ENCODE data around the gene PRSS36.
"Not testable (repeated sequence)": the region's sequence is repeated elsewhere in the genome, so short reads cannot be mapped to it uniquely, and the experiment has no call there.

Gene PRSS36

DNA sequence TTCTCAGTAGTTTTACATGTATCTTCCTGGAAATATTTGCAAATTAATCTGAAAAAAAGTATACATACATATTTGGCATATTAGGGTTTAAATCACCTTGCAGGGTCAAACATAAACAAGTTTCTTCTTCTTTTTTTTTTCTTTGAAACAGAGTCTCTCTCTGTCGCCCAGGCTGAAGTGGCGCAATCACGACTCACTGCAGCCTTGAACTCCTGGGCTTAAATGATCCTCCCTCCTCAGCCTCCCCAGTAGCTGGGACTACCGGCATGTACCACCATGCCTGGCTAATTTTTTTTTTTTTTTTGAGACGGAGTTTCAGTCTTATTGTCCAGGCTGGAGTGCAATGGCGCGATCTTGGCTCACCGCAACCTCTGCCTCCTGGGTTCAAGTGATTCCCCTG lies 17.4 kb upstream of the PRSS36 start:
- Histone ChIP-seq H3K79me2 (ENCODE audit: insufficient read depth, low read length) (no peaks in the 10 kb centered on the region), H3K9me2 (ENCODE audit: low read depth, low read length) (no peaks in the 10 kb centered on the region), H3K9me3 (ENCODE audit: low read length) (no peaks in the 10 kb centered on the region), H3K27me3 (ENCODE audit: insufficient read depth, low read length) (no peaks in the 10 kb centered on the region), H3K36me3 (ENCODE audit: insufficient read depth, low read length) (no peaks in the 10 kb centered on the region), H3K4me1 (ENCODE audit: insufficient read depth, low read length, severe bottlenecking) (no peaks in the 10 kb centered on the region), H3K27ac (ENCODE audit: low read depth, low read length, poor library complexity, severe bottlenecking) (no peak overlapping the region), H2AFZ (ENCODE audit: low read length) (no peak overlapping the region), H3K4me3 (ENCODE audit: low read depth, low read length, poor library complexity, severe bottlenecking) (no peak overlapping the region), H3K4me2 (ENCODE audit: low read length) (no peak overlapping the region), H3K9ac (ENCODE audit: low read length) (no peak overlapping the region), H4K20me1 (ENCODE audit: insufficient read depth, low read length) (no peaks in the 10 kb centered on the region), H3F3A (ENCODE audit: insufficient read depth, low read length) (no peaks in the 10 kb centered on the region)
- TF ChIP-seq, protein P1, sequence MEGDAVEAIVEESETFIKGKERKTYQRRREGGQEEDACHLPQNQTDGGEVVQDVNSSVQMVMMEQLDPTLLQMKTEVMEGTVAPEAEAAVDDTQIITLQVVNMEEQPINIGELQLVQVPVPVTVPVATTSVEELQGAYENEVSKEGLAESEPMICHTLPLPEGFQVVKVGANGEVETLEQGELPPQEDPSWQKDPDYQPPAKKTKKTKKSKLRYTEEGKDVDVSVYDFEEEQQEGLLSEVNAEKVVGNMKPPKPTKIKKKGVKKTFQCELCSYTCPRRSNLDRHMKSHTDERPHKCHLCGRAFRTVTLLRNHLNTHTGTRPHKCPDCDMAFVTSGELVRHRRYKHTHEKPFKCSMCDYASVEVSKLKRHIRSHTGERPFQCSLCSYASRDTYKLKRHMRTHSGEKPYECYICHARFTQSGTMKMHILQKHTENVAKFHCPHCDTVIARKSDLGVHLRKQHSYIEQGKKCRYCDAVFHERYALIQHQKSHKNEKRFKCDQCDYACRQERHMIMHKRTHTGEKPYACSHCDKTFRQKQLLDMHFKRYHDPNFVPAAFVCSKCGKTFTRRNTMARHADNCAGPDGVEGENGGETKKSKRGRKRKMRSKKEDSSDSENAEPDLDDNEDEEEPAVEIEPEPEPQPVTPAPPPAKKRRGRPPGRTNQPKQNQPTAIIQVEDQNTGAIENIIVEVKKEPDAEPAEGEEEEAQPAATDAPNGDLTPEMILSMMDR (IDR thresholded peaks at IDR 0.05; ENCODE audit: low read length): no peak
- no peak for TF ChIP-seq EZH2 (IDR thresholded peaks at IDR 0.05; ENCODE audit: borderline replicate concordance, low read length)

DNA sequence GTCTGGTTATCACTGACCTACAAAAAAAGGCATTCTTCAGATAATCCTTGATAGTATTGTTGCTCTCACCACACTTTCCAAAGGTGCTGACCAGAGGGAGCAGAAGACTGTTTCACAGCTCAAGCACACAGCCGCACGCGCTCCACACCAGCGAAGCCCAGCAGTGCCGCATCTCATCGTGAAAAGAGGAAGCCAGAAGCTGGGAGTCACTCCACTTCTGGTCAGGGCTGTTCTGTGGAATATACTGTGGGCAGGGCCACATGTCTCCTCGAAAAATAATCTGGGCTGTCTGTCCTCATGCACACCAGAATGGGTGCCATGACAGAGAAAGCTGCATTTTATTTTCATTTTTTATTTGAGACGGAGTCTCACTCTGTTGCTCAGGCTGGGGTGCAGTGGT lies 7.3 kb upstream of the PRSS36 start:
- Histone ChIP-seq H3F3A (ENCODE audit: insufficient read depth, low read length) (no peaks in the 10 kb centered on the region), H3K9ac (ENCODE audit: low read length) (no peak overlapping the region), H2AFZ (ENCODE audit: low read length) (no peak overlapping the region), H3K4me3 (ENCODE audit: low read depth, low read length, poor library complexity, severe bottlenecking) (no peak overlapping the region), H4K20me1 (ENCODE audit: insufficient read depth, low read length) (no peaks in the 10 kb centered on the region), H3K4me2 (ENCODE audit: low read length) (0 out of 2 replicates have a peak overlapping the region, but pooled peaks have one; percentile 14), H3K27ac (ENCODE audit: low read depth, low read length, poor library complexity, severe bottlenecking) (no peak overlapping the region), H3K36me3 (ENCODE audit: insufficient read depth, low read length) (no peaks in the 10 kb centered on the region), H3K9me2 (ENCODE audit: low read depth, low read length) (no peaks in the 10 kb centered on the region), H3K4me1 (ENCODE audit: insufficient read depth, low read length, severe bottlenecking) (no peaks in the 10 kb centered on the region), H3K27me3 (ENCODE audit: insufficient read depth, low read length) (no peaks in the 10 kb centered on the region), H3K9me3 (ENCODE audit: low read length) (no peaks in the 10 kb centered on the region), H3K79me2 (ENCODE audit: insufficient read depth, low read length) (no peaks in the 10 kb centered on the region)
- TF ChIP-seq EZH2 (IDR thresholded peaks at IDR 0.05; ENCODE audit: borderline replicate concordance, low read length): no peak
- TF ChIP-seq, protein P1 (IDR thresholded peaks at IDR 0.05; ENCODE audit: low read length): no peak

DNA sequence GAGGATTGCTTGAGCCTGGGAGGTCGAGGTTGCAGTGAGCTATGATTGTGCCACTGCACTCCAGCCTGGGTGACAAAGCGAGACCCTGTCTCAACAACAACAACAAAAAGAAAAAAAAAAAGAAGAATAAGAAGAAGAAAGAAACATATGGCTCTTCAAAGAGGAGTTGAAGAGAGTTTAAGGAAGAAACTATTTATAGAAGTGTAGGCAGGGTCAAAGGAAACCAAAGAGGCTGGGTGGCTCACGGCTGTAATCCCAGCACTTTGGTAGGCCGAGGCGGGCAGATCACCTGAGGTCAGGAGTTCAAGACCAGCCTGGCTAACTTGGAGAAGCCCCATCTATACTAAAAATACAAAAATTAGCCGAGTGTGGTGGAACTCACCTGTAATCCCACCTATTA lies 1.1 kb upstream of the PRSS36 start:
- not testable (repeated sequence) for H3K4me1 ChIP-seq (ENCODE audit: insufficient read depth, low read length, severe bottlenecking); H4K20me1 ChIP-seq (ENCODE audit: insufficient read depth, low read length); H3F3A ChIP-seq (ENCODE audit: insufficient read depth, low read length); H3K79me2 ChIP-seq (ENCODE audit: insufficient read depth, low read length); H3K36me3 ChIP-seq (ENCODE audit: insufficient read depth, low read length); H3K27me3 ChIP-seq (ENCODE audit: insufficient read depth, low read length); H3K9ac ChIP-seq (ENCODE audit: low read length); H3K4me3 ChIP-seq (ENCODE audit: low read depth, low read length, poor library complexity, severe bottlenecking); H3K27ac ChIP-seq (ENCODE audit: low read depth, low read length, poor library complexity, severe bottlenecking); H2AFZ ChIP-seq (ENCODE audit: low read length); H3K9me3 ChIP-seq (ENCODE audit: low read length); H3K9me2 ChIP-seq (ENCODE audit: low read depth, low read length); H3K4me2 ChIP-seq (ENCODE audit: low read length)

DNA sequence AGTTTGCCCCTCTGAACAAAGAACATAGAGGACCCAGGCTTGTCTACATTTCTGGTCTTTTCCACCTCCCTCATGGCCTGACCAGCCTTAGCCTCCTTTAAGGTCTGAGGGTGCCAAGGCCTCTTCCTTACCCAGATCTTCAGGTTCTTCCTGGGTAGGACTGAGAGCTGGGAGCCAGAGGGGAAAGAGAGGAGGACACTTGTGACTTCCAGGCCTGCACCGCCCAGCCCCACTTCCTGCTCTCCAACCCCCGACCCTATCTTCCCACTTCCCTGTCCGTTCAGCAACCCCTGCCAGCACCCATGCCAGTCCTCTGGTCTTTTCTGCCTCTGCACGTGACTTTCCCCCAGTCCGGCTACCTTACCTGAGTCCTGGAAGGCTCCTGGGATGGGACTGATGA lies 534 bp downstream of the PRSS36 start:
- no peaks in the 10 kb centered on the region for H3K9me2 ChIP-seq (ENCODE audit: low read depth, low read length)
- H3K27me3 ChIP-seq (ENCODE audit: insufficient read depth, low read length): peaks cover 6% of the 10 kb centered on the region; the same call in 1 of the 2 replicates
- no peaks in the 10 kb centered on the region for H3K36me3 ChIP-seq (ENCODE audit: insufficient read depth, low read length)
- H3K9me3 ChIP-seq (ENCODE audit: low read length): no peaks in the 10 kb centered on the region
- no peak overlapping the region for H2AFZ ChIP-seq (ENCODE audit: low read length)
- no peak overlapping the region for H3K27ac ChIP-seq (ENCODE audit: low read depth, low read length, poor library complexity, severe bottlenecking)
- H3K4me3 ChIP-seq (ENCODE audit: low read depth, low read length, poor library complexity, severe bottlenecking): no peak overlapping the region
- no peak for TF ChIP-seq EZH2 (IDR thresholded peaks at IDR 0.05; ENCODE audit: borderline replicate concordance, low read length)
- TF ChIP-seq, protein P1 (IDR thresholded peaks at IDR 0.05; ENCODE audit: low read length): no peak
- H3K4me2 ChIP-seq (ENCODE audit: low read length): no peak overlapping the region
- no peaks in the 10 kb centered on the region for H4K20me1 ChIP-seq (ENCODE audit: insufficient read depth, low read length)
- H3K9ac ChIP-seq (ENCODE audit: low read length): no peak overlapping the region
- H3F3A ChIP-seq (ENCODE audit: insufficient read depth, low read length): no peaks in the 10 kb centered on the region
- H3K79me2 ChIP-seq (ENCODE audit: insufficient read depth, low read length): no peaks in the 10 kb centered on the region
- H3K4me1 ChIP-seq (ENCODE audit: insufficient read depth, low read length, severe bottlenecking): no peaks in the 10 kb centered on the region

All from OCI-LY1 (cell line).